Ovary (tissue), 9 donors: ENCODE results near the gene LKAAEAR1. TPM values are rescaled to one million over a fixed set of nuclear protein-coding genes. Genes with fewer than 3 reads are reported as not detected.

Source experiments
- DNase-seq, 5 donors: peaks; one replicate each; pipeline ENCODE4 v3.0.0-alpha.2; 2019 to 2020
- H3K27ac ChIP-seq, 2 donors: fragments of 200-600 bp; one replicate each; pipeline versions ENCODE4 v1.5.1 to v1.8.0; 2019 to 2022
- H3K27me3 ChIP-seq: fragments of 200-600 bp; one replicate; pipeline ENCODE4 v1.8.0; 2022
- H3K36me3 ChIP-seq: fragments of 200-600 bp; sonication (generic); one replicate; pipeline ENCODE4 v1.5.1; 2019
- H3K4me1 ChIP-seq: one replicate; pipeline ENCODE4 v1.8.1; 2013; ENCODE audit warnings: mild to moderate bottlenecking, moderate library complexity; ENCODE audit not compliant: insufficient read depth
- H3K4me3 ChIP-seq: fragments of 200-600 bp; sonication (generic); one replicate; pipeline ENCODE4 v1.5.1; 2017
- H3K9me3 ChIP-seq, 2 donors: fragments of 200-600 bp in 1 of 2; sonication (generic) in 1 of 2; one replicate each; pipeline versions ENCODE4 v1.5.1 to v1.8.1; 2013 to 2019; ENCODE audit warnings: mild to moderate bottlenecking in 1 of 2, moderate library complexity in 1 of 2
- EP300 ChIP-seq: sonication (generic); formaldehyde crosslinking; IDR thresholded peaks from one replicate; pipeline ENCODE4 v1.6.1; 2017; ENCODE audit warnings: antibody characterized with exemption
- POLR2A ChIP-seq: fragments of 450-650 bp; IDR thresholded peaks from one replicate; pipeline ENCODE4 v1.6.1; 2017; ENCODE audit warnings: antibody characterized with exemption, mild to moderate bottlenecking, moderate library complexity
- WGBS, 3 donors: extraction: QIAGEN DNeasy Blood & Tissue Kit in 1 of 3; methylation state at CpG; one replicate each; pipeline versions ENCODE4 v1.1.5 to v1.1.7; 2013 to 2017; 5-methylcytosine and 5-hydroxymethylcytosine counted together
- intact Hi-C, 4 donors: fragments of 100-400 bp; cut with DNase I; formaldehyde crosslinking; loops; one replicate each; pipeline versions ENCODE4 v1.11.0 to v1.15.1; 2022 to 2023
- polyA plus RNA-seq, 2 donors: library from polyadenylated mRNA; stranded (reverse); fragments of 200-250 nt in 1 of 2; fragments of 350-450 nt in 1 of 2; fragmentation: Illumina TruSeq in 1 of 2; extraction: RNeasy Lipid Tissue Mini Kit (QIAGEN cat#74804) in 1 of 2; gene quantifications; one replicate each; pipeline ENCODE4 v1.2.3, GENCODE V29; 2013 to 2014
- total RNA-seq, 7 donors: library from RNA; depleted of rRNA in 2 of 7; stranded (reverse); fragments of >200 nt in 2 of 7; fragmentation: NEBNext Ultra II Directional in 3 of 7; extraction: Animal tissue kit (Norgen Biotek cat#: 25700) in 3 of 7; gene quantifications; one replicate each; pipeline versions ENCODE4 v1.1.0 to v1.2.4, GENCODE V29; 2016 to 2023
- TF ChIP-seq, protein P1 (sequence below), 3 donors: fragments of 450-650 bp in 2 of 3; fragments of 200-600 bp in 1 of 3; IDR thresholded peaks; one replicate each; pipeline versions ENCODE4 v1.5.1 to v1.8.0; 2016 to 2022; ENCODE audit warnings: antibody characterized with exemption in 3 of 3, mild to moderate bottlenecking in 1 of 3
- donor health status: DM: no; HTN: no; CAD: no; lungs with moderate emphysema.
- donor health status: DM: no; HTN: no; CAD: no.
- donor health status: Bipolar disorder and iron deficiency.
- donor health status: DM: yes; HTN: yes; CAD: no.
- donor health status: DM: no; HTN: no; CAD: no.
- donor health status: DM: yes; HTN: yes; CAD: no.

LKAAEAR1 gene
- total and polyA plus RNA-seq, 9 donors: 10.5 TPM; not detected in 8

DNA sequence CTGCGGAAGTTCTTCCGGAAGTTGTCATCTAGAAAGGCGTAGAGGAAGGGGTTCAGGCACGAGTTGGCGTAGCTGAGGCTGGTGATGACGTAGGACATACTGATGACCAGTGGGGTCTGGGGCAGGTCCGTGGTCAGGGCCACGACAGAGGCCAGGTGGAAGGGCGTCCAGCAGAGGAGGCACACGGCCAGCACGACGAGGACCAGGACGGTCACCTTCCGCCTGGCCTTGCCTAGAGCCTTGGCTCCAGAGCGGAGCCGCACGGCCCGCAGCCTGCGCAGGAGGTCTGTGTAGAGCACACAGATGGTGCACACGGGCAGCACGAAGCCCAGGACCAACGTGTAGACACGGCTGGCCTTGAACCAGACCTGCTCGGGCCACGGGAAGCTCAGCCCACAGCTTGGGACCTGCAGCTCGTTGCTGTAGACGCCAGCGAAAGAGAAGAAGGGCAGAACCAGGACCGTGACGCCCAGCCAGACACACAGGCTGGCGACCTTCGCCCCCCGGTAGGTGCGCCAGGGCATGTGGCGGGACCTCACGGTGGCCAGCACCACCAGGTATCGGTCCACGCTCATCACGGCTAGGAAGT, 21.7 kb upstream of the LKAAEAR1 start:
- intact Hi-C loops: no loop called here
- no peaks in the 10 kb centered on the region for H3K27me3 ChIP-seq
- H3K9me3 ChIP-seq: no peaks in the 10 kb centered on the region
- peak in 1 of 5 donors; percentile 29 for DNase-seq
- no peak overlapping the region for H3K4me3 ChIP-seq
- TF ChIP-seq, protein P1, sequence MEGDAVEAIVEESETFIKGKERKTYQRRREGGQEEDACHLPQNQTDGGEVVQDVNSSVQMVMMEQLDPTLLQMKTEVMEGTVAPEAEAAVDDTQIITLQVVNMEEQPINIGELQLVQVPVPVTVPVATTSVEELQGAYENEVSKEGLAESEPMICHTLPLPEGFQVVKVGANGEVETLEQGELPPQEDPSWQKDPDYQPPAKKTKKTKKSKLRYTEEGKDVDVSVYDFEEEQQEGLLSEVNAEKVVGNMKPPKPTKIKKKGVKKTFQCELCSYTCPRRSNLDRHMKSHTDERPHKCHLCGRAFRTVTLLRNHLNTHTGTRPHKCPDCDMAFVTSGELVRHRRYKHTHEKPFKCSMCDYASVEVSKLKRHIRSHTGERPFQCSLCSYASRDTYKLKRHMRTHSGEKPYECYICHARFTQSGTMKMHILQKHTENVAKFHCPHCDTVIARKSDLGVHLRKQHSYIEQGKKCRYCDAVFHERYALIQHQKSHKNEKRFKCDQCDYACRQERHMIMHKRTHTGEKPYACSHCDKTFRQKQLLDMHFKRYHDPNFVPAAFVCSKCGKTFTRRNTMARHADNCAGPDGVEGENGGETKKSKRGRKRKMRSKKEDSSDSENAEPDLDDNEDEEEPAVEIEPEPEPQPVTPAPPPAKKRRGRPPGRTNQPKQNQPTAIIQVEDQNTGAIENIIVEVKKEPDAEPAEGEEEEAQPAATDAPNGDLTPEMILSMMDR (IDR thresholded peaks at IDR 0.05): no peak
- TF ChIP-seq EP300 (no peak), POLR2A (no peak)
- 85 to 90% (median 87%) methylated on average over 38 to 39 of the region's 39 CpGs for WGBS, 3 donors
- H3K27ac ChIP-seq: no peak overlapping the region
- no peaks in the 10 kb centered on the region for H3K4me1 ChIP-seq
- no peaks in the 10 kb centered on the region for H3K36me3 ChIP-seq

DNA sequence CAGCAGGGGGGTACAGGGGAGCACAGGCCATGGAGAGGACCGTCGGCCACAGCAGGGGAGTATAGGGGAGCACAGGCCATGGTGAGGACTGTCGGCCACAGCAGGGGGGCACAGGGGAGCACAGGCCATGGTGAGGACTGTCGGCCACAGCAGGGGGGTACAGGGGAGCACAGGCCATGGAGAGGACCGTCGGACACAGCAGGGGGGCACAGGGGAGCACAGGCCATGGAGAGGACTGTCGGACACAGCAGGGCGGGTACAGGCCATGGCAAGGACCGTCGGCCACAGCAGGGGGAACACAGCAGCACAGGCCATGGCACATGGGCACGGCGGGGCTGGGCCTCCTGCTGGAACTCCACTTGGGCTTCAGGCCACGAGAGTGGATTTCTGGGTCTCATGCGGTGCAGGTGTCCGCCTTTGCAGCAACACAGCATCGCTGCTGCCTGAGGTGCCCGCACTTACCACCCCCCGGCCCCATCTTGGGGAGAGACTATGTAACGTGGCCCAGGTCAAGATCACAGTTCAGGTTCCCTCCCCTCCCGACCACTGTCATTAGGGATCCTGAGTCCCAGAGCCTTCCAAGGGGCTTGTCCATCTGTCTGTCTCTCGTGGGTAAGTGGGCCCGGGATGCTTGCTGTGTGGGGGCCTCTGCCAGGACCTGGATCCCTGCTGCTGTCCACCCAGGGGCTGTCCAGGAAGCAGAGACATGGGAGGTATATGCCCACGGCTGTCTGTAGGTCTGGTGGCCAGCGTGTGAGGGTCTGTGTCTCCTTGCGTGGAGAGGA, 20.7 kb upstream of the LKAAEAR1 start:
- no peak overlapping the region for H3K4me3 ChIP-seq
- no peak overlapping the region for H3K27ac ChIP-seq
- 64 to 85% (median 82%) methylated on average over 17 to 25 of the region's 25 CpGs for WGBS, 3 donors
- peak in 1 of 5 donors; percentile 21 for DNase-seq
- intact Hi-C loops: no loop called here
- H3K9me3 ChIP-seq: no peaks in the 10 kb centered on the region
- H3K36me3 ChIP-seq: no peaks in the 10 kb centered on the region
- no peaks in the 10 kb centered on the region for H3K27me3 ChIP-seq
- no peak for TF ChIP-seq EP300
- TF ChIP-seq, protein P1 (IDR thresholded peaks at IDR 0.05): no peak
- TF ChIP-seq POLR2A: no peak
- no peaks in the 10 kb centered on the region for H3K4me1 ChIP-seq

DNA sequence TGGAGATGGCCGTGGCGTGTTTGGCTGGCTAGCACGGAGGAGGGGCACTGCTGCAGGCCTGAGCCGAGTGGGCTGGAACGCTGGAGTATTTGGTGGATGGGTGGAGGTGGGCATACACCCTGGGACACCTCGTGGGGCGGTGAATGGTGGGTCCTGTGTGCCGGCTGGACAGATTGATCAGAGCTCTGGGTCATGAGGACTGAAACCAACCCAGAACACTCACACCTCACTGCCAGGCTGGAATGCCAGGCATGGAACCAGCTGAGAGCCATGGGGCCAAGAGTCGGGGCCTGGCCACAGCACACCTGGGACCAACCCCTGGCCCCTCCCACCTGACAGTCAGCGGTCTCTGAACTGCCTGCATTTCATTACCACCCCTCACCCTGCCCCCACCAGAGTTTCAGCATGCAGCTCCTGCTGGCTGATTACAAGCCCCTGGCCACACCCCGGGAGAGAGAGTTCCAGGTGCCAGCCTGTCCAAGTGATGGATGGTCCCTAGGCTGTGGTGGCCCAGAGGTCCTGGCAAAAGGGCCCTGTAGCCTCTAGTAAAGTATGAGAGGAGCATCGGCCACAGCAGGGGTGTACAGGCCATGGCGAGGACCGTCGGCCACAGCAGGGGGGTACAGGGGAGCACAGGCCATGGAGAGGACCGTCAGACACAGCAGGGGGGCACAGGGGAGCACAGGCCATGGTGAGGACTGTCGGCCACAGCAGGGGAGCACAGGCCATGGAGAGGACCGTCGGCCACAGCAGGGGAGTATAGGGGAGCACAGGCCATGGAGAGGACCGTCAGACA, 19.9 kb upstream of the LKAAEAR1 start:
- H3K27ac ChIP-seq: no peak overlapping the region
- no peaks in the 10 kb centered on the region for H3K27me3 ChIP-seq
- no peaks in the 10 kb centered on the region for H3K9me3 ChIP-seq
- H3K36me3 ChIP-seq: no peaks in the 10 kb centered on the region
- 46 to 53% (median 52%) methylated on average over 14 to 20 of the region's 20 CpGs for WGBS, 3 donors
- H3K4me3 ChIP-seq: no peak overlapping the region
- no peaks in the 10 kb centered on the region for H3K4me1 ChIP-seq
- intact Hi-C loops: no loop called here
- DNase-seq: peak in 1 of 5 donors; percentile 24
- TF ChIP-seq EP300: no peak
- TF ChIP-seq, protein P1 (IDR thresholded peaks at IDR 0.05): no peak
- no peak for TF ChIP-seq POLR2A

DNA sequence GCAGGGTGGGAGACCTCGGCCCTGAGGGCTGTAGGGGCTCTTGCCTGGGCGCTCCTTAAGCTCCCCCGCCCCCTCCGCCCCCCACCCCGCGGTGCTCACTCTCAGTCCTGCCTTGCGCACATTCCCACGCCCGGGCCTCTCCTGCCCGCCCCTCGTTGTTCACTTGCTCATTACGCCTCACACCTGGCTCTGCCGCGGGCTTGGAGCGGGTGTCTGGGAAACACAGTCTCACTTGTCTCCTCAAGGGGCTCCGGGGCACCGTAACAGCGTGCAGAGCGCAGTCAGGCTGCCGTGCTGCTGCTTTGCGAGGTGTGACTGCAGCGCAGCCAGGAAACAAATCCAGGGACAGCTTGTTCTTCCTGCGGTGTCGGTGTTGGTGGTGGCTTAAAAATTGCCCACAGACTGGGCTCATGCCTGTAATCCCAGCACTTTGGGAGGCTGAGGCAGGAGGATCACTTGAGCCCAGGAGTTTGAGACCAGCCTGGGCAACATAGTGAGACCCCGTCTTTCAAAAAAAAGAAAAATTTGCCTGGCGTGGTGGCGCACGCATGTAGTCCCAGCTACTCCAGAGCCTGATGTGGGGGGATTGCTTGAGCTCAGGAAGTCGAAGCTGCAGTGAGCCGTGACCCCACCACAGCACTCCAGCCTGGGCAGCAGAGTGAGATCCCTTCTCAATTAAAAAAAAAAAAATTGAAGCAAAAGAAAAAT, 18.6 kb upstream of the LKAAEAR1 start:
- TF ChIP-seq EP300 (no peak), POLR2A (no peak)
- TF ChIP-seq, protein P1 (IDR thresholded peaks at IDR 0.05): no peak
- Histone ChIP-seq H3K36me3 (no peaks in the 10 kb centered on the region), H3K4me1 (no peaks in the 10 kb centered on the region), H3K27ac (no peak overlapping the region), H3K27me3 (no peaks in the 10 kb centered on the region), H3K4me3 (no peak overlapping the region), H3K9me3 (no peaks in the 10 kb centered on the region)
- intact Hi-C loops: no loop called here
- 15 to 19% (median 16%) methylated on average over 28 to 30 of the region's 30 CpGs for WGBS, 3 donors
- DNase-seq: no peak
